H9 (cell line): ENCODE results near the gene MICAL2. TPM values are rescaled to one million over a fixed set of nuclear protein-coding genes. Genes with fewer than 3 reads are reported as not detected.
A peak's percentile ranks its signal among the peaks of the same experiment; 100 is the strongest.

Experiments used
- DNase-seq: peaks from one replicate; pipeline ENCODE4 v3.0.0-alpha.2; 2017
- H2AFZ ChIP-seq: one replicate; pipeline ENCODE4 v1.6.1; 2013; ENCODE audit warnings: mild to moderate bottlenecking, low read length, control low read depth, moderate library complexity
- H2AK5ac ChIP-seq: 2 replicates; pipeline ENCODE4 v1.6.1; 2013; ENCODE audit warnings: low read length, control low read depth, mixed read lengths; ENCODE audit not compliant: insufficient read length
- H2BK120ac ChIP-seq: one replicate; pipeline ENCODE4 v1.6.1; 2013; ENCODE audit warnings: low read depth, mild to moderate bottlenecking, low read length, control low read depth, inconsistent platforms; ENCODE audit not compliant: poor library complexity, severe bottlenecking
- H2BK12ac ChIP-seq: 2 replicates; pipeline ENCODE4 v1.6.1; 2013; ENCODE audit warnings: low read length, control low read depth, mixed read lengths, low read depth; ENCODE audit not compliant: insufficient read length
- H2BK15ac ChIP-seq: 2 replicates; pipeline ENCODE4 v1.6.1; 2013; ENCODE audit warnings: low read depth, low read length, control low read depth
- H2BK20ac ChIP-seq: one replicate; pipeline ENCODE4 v1.6.1; 2013; ENCODE audit warnings: low read depth, mild to moderate bottlenecking, low read length, control low read depth, inconsistent platforms; ENCODE audit not compliant: poor library complexity, severe bottlenecking
- H2BK5ac ChIP-seq: 2 replicates; pipeline ENCODE4 v1.6.1; 2013; ENCODE audit warnings: low read length, control low read depth, mixed read lengths; ENCODE audit not compliant: insufficient read length
- H3K14ac ChIP-seq: 2 replicates; pipeline ENCODE4 v1.6.1; 2013; ENCODE audit warnings: low read length, control low read depth; ENCODE audit not compliant: insufficient read depth
- H3K18ac ChIP-seq: 2 replicates; pipeline ENCODE4 v1.6.1; 2013; ENCODE audit warnings: low read depth, mild to moderate bottlenecking, mixed read lengths, low read length, control low read depth; ENCODE audit not compliant: insufficient read length
- H3K23ac ChIP-seq: 2 replicates; pipeline ENCODE4 v1.6.1; 2013; ENCODE audit warnings: low read length, control low read depth, mixed read lengths, low read depth; ENCODE audit not compliant: insufficient read length
- H3K23me2 ChIP-seq: 2 replicates; pipeline ENCODE4 v1.6.1; 2013; ENCODE audit warnings: low read depth, mild to moderate bottlenecking, mixed read lengths, low read length, control low read depth; ENCODE audit not compliant: insufficient read length, poor library complexity, severe bottlenecking
- H3K27ac ChIP-seq: 2 replicates; pipeline ENCODE4 v1.5.1; 2013; ENCODE audit warnings: low read length, control low read depth, mixed read lengths, low read depth; ENCODE audit not compliant: insufficient read length
- H3K27me3 ChIP-seq: 2 replicates; pipeline ENCODE4 v1.6.1; 2013; ENCODE audit warnings: low read length, control low read depth, inconsistent platforms; ENCODE audit not compliant: insufficient read depth
- H3K4ac ChIP-seq: 2 replicates; pipeline ENCODE4 v1.6.1; 2013; ENCODE audit warnings: low read depth, mild to moderate bottlenecking, control low read depth, inconsistent platforms, low read length, moderate library complexity
- H3K4me1 ChIP-seq: 2 replicates; pipeline ENCODE4 v1.6.1; 2013; ENCODE audit warnings: low read length, control low read depth, inconsistent platforms; ENCODE audit not compliant: insufficient read depth
- H3K4me2 ChIP-seq: 2 replicates; pipeline ENCODE4 v1.6.1; 2013; ENCODE audit warnings: low read length, control low read depth, mixed read lengths; ENCODE audit not compliant: insufficient read length, insufficient read depth
- H3K56ac ChIP-seq: 2 replicates; pipeline ENCODE4 v1.6.1; 2013; ENCODE audit warnings: low read depth, mild to moderate bottlenecking, mixed read lengths, low read length, control low read depth; ENCODE audit not compliant: insufficient read length
- H3K79me1 ChIP-seq: 2 replicates; pipeline ENCODE4 v1.6.1; 2013; ENCODE audit warnings: low read depth, mild to moderate bottlenecking, moderate library complexity, low read length, control low read depth, inconsistent platforms; ENCODE audit not compliant: insufficient read depth, poor library complexity, severe bottlenecking
- H3K79me2 ChIP-seq: 2 replicates; pipeline ENCODE4 v1.6.1; 2013; ENCODE audit warnings: low read length, control low read depth, inconsistent platforms; ENCODE audit not compliant: insufficient read depth
- H3K9ac ChIP-seq: 2 replicates; pipeline ENCODE4 v1.6.1; 2013; ENCODE audit warnings: low read length, control low read depth, mixed read lengths; ENCODE audit not compliant: insufficient read length; ENCODE audit errors: extremely low read depth
- H3K9me3 ChIP-seq: one replicate; pipeline ENCODE4 v1.6.1; 2013; ENCODE audit warnings: low read depth, low read length, inconsistent platforms; ENCODE audit not compliant: control insufficient read depth
- H3T11ph ChIP-seq: one replicate; pipeline ENCODE4 v1.6.1; 2013; ENCODE audit warnings: mild to moderate bottlenecking, low read length, control low read depth, inconsistent platforms
- H4K20me1 ChIP-seq: one replicate; pipeline ENCODE4 v1.6.1; 2013; ENCODE audit not compliant: control insufficient read depth, insufficient read length, insufficient read depth
- H4K5ac ChIP-seq: 2 replicates; pipeline ENCODE4 v1.6.1; 2013; ENCODE audit warnings: low read depth, mild to moderate bottlenecking, mixed read lengths, low read length, control low read depth; ENCODE audit not compliant: insufficient read length
- H4K8ac ChIP-seq: replicated peaks from 2 replicates; pipeline ENCODE4 v1.6.1; 2013; ENCODE audit warnings: low read length, control low read depth, mixed read lengths, low read depth; ENCODE audit not compliant: insufficient read length
- H4K91ac ChIP-seq: 2 replicates; pipeline ENCODE4 v1.6.1; 2013; ENCODE audit warnings: low read depth, mild to moderate bottlenecking, moderate library complexity, mixed read lengths, low read length, control low read depth; ENCODE audit not compliant: insufficient read length
- H3K27ac Mint-ChIP-seq, 3 experiments: 2 replicates in 2 of 3; 3 replicates in 1 of 3; pipeline ENCODE4 v1.8.0; 2020 to 2021; ENCODE audit warnings: mixed read lengths in 3 of 3, mild to moderate bottlenecking in 1 of 3, moderate library complexity in 1 of 3
- H3K27me3 Mint-ChIP-seq: 2 replicates; pipeline ENCODE4 v1.8.0; 2021; ENCODE audit warnings: low read depth, mild to moderate bottlenecking, moderate library complexity, mixed read lengths
- H3K36me3 Mint-ChIP-seq, 3 experiments: 2 replicates in 2 of 3; 3 replicates in 1 of 3; pipeline ENCODE4 v1.8.0; 2020 to 2021; ENCODE audit warnings: low read depth in 3 of 3, mixed read lengths in 3 of 3; ENCODE audit not compliant: insufficient read depth in 1 of 3
- H3K4me1 Mint-ChIP-seq, 2 experiments: 2 replicates each; pipeline ENCODE4 v1.8.0; 2020; ENCODE audit warnings: mixed read lengths in 2 of 2
- H3K4me3 Mint-ChIP-seq, 2 experiments: 2 replicates in 1 of 2; 3 replicates in 1 of 2; pipeline ENCODE4 v1.8.0; 2020 to 2021; ENCODE audit warnings: mild to moderate bottlenecking in 2 of 2, mixed read lengths in 2 of 2, moderate library complexity in 1 of 2
- H3K9me3 Mint-ChIP-seq, 2 experiments: 2 replicates in 1 of 2; 3 replicates in 1 of 2; pipeline ENCODE4 v1.8.0; 2020; ENCODE audit warnings: mild to moderate bottlenecking in 2 of 2, mixed read lengths in 2 of 2, moderate library complexity in 1 of 2
- WGBS: extraction: QIAGEN DNeasy Blood & Tissue Kit; methylation state at CpG from one replicate; pipeline ENCODE4 v1.1.7; 2013; ENCODE audit warnings: missing lambda C conversion rate, low lambda C conversion rate, mixed read lengths; ENCODE audit not compliant: insufficient read length; ENCODE audit errors: extremely low coverage; 5-methylcytosine and 5-hydroxymethylcytosine counted together
- total RNA-seq: library from RNA; stranded (reverse); gene quantifications from 2 replicates; pipeline ENCODE4 v1.2.1, GENCODE V29; 2021
- TF ChIP-seq, protein P1 (sequence below): fragments of 200-600 bp; sonication (generic); conservative IDR thresholded peaks from 3 replicates; pipeline ENCODE4 v1.8.0; 2021; ENCODE audit warnings: antibody characterized with exemption, mild to moderate bottlenecking

Gene MICAL2
- total RNA-seq, 1 experiment from 2014 or later, result 4.7 TPM

DNA sequence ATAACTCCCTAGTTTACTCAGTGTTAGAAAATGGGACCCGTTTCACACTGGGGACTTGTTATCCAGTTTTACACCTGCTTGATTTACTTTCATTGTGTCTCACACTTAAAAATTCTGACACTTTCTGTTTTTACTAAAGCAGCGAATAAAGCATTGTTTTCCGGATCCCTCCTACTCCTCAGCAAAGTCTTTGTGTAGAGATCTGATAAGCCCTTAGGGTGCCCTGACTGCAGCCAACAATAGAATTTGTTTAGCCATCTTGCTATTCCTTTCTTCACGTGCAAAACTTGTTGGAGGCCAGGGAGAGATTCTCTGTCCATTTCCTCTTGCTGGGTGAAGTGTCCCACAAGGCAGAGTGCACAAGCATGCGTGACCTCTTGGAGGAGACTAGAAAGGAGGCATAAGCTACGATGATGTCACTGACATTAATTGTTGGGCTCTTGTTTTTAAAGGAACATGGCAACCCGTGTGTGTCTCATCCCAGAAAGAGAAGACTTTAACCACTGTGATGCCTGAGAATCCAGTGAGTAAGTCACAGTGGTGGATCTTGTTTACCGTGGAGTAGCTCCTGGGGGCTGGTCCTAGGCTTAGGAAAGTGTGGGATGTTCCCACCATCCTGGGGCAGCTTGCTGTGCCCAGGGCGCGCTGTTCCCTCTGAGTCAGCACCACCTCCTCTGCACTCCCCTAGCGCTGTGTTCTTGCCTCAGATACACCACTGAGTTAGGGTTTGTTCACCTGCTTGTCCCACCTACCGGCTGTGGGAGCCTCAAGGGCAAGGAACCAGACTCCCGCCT lies 27.7 kb downstream of the MICAL2 start:
- H3K9ac ChIP-seq, result no peak overlapping the region
- no peaks in the 10 kb centered on the region for H3K79me1 ChIP-seq
- no peak overlapping the region for H4K91ac ChIP-seq
- peaks cover 3% of the 10 kb centered on the region for H3K27me3 Mint-ChIP-seq
- H3K4me1 Mint-ChIP-seq, result peaks cover 11 to 16% of the 10 kb centered on the region in 2 experiments
- H2BK20ac ChIP-seq, result no peak overlapping the region
- no peak overlapping the region for H3K4ac ChIP-seq
- no peak overlapping the region for H3K4me2 ChIP-seq
- no peaks in the 10 kb centered on the region; the same call in 1 of the 2 replicates for H3K4me1 ChIP-seq
- H3K23ac ChIP-seq, result no peak overlapping the region
- no peaks in the 10 kb centered on the region for H3K23me2 ChIP-seq
- H4K8ac ChIP-seq, result no peak overlapping the region
- H3K9me3 Mint-ChIP-seq, result no peaks in the 10 kb centered on the region
- H3K36me3 Mint-ChIP-seq, result no peaks in the 10 kb centered on the region
- no peak overlapping the region; the same call in 1 of the 2 replicates for H3K14ac ChIP-seq
- peak overlapping the region in 1 of 3 experiments; percentile 42; a peak in 2 of 7 replicates for H3K27ac Mint-ChIP-seq
- H4K20me1 ChIP-seq, result no peaks in the 10 kb centered on the region
- TF ChIP-seq, protein P1, sequence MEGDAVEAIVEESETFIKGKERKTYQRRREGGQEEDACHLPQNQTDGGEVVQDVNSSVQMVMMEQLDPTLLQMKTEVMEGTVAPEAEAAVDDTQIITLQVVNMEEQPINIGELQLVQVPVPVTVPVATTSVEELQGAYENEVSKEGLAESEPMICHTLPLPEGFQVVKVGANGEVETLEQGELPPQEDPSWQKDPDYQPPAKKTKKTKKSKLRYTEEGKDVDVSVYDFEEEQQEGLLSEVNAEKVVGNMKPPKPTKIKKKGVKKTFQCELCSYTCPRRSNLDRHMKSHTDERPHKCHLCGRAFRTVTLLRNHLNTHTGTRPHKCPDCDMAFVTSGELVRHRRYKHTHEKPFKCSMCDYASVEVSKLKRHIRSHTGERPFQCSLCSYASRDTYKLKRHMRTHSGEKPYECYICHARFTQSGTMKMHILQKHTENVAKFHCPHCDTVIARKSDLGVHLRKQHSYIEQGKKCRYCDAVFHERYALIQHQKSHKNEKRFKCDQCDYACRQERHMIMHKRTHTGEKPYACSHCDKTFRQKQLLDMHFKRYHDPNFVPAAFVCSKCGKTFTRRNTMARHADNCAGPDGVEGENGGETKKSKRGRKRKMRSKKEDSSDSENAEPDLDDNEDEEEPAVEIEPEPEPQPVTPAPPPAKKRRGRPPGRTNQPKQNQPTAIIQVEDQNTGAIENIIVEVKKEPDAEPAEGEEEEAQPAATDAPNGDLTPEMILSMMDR, result no peak
- H3K4me3 Mint-ChIP-seq, result no peak overlapping the region
- H3K27ac ChIP-seq, result no peak overlapping the region
- DNase-seq, result no peak
- H4K5ac ChIP-seq, result no peak overlapping the region
- no peak overlapping the region for H3K18ac ChIP-seq
- H3K27me3 ChIP-seq, result no peaks in the 10 kb centered on the region
- H3T11ph ChIP-seq, result no peak overlapping the region
- no peak overlapping the region for H2BK15ac ChIP-seq
- H2AK5ac ChIP-seq, result no peak overlapping the region
- no peak overlapping the region for H2BK5ac ChIP-seq
- no peaks in the 10 kb centered on the region for H3K79me2 ChIP-seq
- no peaks in the 10 kb centered on the region for H3K9me3 ChIP-seq
- no peak overlapping the region for H3K56ac ChIP-seq
- no peak overlapping the region for H2AFZ ChIP-seq
- no peak overlapping the region for H2BK120ac ChIP-seq
- no CpG with 5 or more reads among the region's 13 CpGs for WGBS
- H2BK12ac ChIP-seq, result no peak overlapping the region
